A673 (cell line): ENCODE data around the gene PHYHIPL.

ENCODE experiments used
- CTCF ChIP-seq: fragments of 300-800, 200-600 bp; sonication (generic); conservative IDR thresholded peaks from 2 replicates; pipeline ENCODE4 v1.5.1; 2017; ENCODE audit warnings: low read depth, mild to moderate bottlenecking, antibody characterized with exemption, low read length, moderate library complexity, mixed read lengths
- EZH2 ChIP-seq: fragments of 200-600 bp; sonication (generic); IDR thresholded peaks from 2 replicates; pipeline ENCODE4 v1.6.1; 2017; ENCODE audit warnings: borderline replicate concordance, low read depth, mild to moderate bottlenecking, mixed read lengths, antibody characterized with exemption, low read length; ENCODE audit not compliant: poor library complexity, severe bottlenecking

GRCh38 chr10:59279476-59279875 lies 103.0 kb downstream of the PHYHIPL start:
- TF ChIP-seq CTCF (no peak), EZH2 (no peak)
